ENCODE measurements around the gene MED22.

Gene MED22

GRCh38 chr9:133369933-133370332, 22.0 kb upstream of the MED22 start:
- no peak for TF ChIP-seq CTCF (IDR thresholded peaks at IDR 0.05; ENCODE audit: insufficient read depth, low read depth, low read length, missing control alignments)
- H3K4me3 ChIP-seq (ENCODE audit: low read depth, low read length), result no peak overlapping the region

GRCh38 chr9:133369422-133369821, 21.5 kb upstream of the MED22 start:
- H3K4me3 ChIP-seq (ENCODE audit: low read depth, low read length), result no peak overlapping the region
- no peak for TF ChIP-seq CTCF (IDR thresholded peaks at IDR 0.05; ENCODE audit: insufficient read depth, low read depth, low read length, missing control alignments)
- DNase-seq (ENCODE audit: low read depth), result no peak

More at GRCh38 chr9:133369933-133370332, 22.0 kb upstream of the MED22 start:
- no peak for DNase-seq (ENCODE audit: low read depth)

GRCh38 chr9:133368249-133368881, 20.4 kb upstream of the MED22 start:
- DNase-seq (ENCODE audit: low read depth), result no peak
- H3K4me3 ChIP-seq (ENCODE audit: low read depth, low read length), result no peak overlapping the region
- TF ChIP-seq CTCF (IDR thresholded peaks at IDR 0.05; ENCODE audit: insufficient read depth, low read depth, low read length, missing control alignments), result no peak

GRCh38 chr9:133367778-133368177, 19.8 kb upstream of the MED22 start:
- DNase-seq (ENCODE audit: low read depth), result no peak

GRCh38 chr9:133367221-133367620, 19.3 kb upstream of the MED22 start:
- no peak for DNase-seq (ENCODE audit: low read depth)
- no peak for TF ChIP-seq CTCF (IDR thresholded peaks at IDR 0.05; ENCODE audit: insufficient read depth, low read depth, low read length, missing control alignments)
- no peak overlapping the region for H3K4me3 ChIP-seq (ENCODE audit: low read depth, low read length)

More at GRCh38 chr9:133367778-133368177, 19.8 kb upstream of the MED22 start:
- no peak overlapping the region for H3K4me3 ChIP-seq (ENCODE audit: low read depth, low read length)
- no peak for TF ChIP-seq CTCF (IDR thresholded peaks at IDR 0.05; ENCODE audit: insufficient read depth, low read depth, low read length, missing control alignments)

GRCh38 chr9:133366435-133366834, 18.5 kb upstream of the MED22 start:
- no peak overlapping the region for H3K4me3 ChIP-seq (ENCODE audit: low read depth, low read length)
- no peak for DNase-seq (ENCODE audit: low read depth)
- no peak for TF ChIP-seq CTCF (IDR thresholded peaks at IDR 0.05; ENCODE audit: insufficient read depth, low read depth, low read length, missing control alignments)

All from GM12865 (cell line).